Stimulated activated CD4-positive, alpha-beta T cell treated with anti-CD3 and anti-CD28 coated beads, Interleukin-12 subunit alpha, Interleukin-12 subunit beta, amount 100 ng/mL, for 24 hours (primary cell): ENCODE results near the gene SOCS7.

Experiments
- DNase-seq, 2 experiments: peaks; one replicate each; pipeline ENCODE4 v3.0.0-alpha.2; 2020; ENCODE audit warnings: low read depth in 2 of 2

The SOCS7 gene

GRCh38 chr17:38440614-38441397 is 89.2 kb downstream of the SOCS7 start:
- no peak for DNase-seq

GRCh38 chr17:38441429-38442061 is 89.9 kb downstream of the SOCS7 start:
- DNase-seq, result no peak

- DNase-seq, result no peak
Observed at GRCh38 chr17:38442548-38442947, 90.9 kb downstream of the SOCS7 start.

DNA sequence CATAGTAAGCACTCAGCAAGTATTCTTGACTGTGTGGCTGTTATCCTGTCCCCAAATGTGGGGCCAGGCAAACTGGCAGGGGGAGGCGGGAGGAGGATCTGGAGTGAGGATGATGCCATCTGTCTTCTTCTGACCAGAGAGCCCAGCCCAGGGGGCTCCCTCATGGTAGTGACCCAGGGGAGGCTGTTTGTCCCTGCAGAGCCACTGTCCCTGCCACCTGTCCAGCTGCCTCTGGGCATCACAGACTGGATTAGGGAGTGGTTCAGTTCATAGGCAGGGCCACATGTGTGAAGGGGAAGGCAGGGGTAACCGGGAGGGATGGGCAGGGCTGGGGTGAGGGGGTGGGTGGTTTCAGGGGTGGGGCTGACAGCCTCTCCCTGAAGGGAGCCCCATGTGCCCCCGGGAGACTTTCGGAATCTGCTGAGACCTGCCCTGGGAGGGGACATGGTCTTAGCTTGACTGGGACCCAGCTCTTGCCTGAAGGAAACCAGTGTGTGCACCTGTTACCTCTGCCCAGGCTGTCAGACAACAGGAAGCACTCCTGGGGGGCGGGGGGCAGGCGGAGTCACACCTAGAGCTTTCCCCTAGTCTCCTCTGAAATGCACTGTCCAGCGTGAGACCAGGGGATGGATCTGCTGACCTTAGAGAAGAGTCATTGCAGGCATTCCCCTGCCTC is 91.8 kb downstream of the SOCS7 start:
- DNase-seq, result no peak

- DNase-seq, result peak; percentile 23 to 52
Observed at GRCh38 chr17:38444151-38444550, 92.5 kb downstream of the SOCS7 start.

DNA sequence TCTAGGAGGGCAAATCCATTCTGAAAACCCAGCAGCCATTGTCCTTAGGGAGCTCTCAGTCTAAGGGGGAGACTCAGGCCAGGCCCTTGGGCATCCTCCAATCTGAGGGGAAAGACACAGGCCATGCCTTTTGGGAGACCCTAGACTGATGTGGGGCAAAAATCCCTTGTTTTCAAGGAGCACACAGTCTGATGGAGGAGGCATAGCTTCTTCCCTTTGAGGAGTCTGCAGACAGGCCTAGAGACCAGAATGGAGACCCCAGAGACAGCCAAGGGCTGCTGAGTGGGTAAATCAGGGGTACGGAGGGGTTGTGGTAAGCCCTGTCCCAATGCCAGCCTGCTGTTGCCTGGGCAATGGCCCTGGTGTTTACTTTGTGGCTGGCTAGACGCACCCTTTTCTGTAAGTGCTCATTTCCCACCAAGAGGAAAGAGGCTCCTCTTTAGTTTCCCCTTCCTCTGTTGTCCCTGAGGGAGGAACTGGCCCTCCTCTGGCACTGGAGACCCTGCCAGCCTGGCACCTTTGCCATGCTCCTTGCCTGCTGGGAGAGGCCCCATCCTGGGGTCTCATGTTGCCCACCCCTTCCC is 96.0 kb downstream of the SOCS7 start:
- DNase-seq, result no peak

DNA sequence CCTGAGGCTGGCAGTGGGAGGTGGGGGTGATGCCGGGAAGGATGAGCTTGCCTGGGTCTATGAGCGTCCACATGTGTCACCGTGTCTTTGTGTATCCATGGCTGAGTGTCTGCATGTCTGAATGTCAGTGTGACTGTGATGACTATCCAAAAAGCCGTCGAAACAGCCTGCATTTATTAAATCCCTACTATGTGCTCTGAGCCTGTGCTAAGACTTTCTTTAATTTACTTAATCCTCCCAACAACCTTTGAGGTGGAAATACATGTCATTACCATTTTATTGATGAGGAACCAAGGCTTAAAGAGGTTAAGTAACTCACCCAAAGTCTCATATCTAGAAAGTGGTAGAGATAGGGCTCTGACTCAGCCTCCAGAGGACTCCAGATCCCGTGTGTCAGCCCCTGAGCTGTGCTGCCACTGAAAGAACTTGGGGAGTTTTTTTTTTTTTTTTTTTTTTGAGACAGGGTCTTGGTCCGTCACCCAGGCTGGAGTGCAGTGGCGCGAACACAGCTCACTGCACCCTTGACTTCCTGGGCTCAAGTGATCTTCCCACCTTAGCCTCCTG is 96.6 kb downstream of the SOCS7 start:
- DNase-seq, result no peak

DNA sequence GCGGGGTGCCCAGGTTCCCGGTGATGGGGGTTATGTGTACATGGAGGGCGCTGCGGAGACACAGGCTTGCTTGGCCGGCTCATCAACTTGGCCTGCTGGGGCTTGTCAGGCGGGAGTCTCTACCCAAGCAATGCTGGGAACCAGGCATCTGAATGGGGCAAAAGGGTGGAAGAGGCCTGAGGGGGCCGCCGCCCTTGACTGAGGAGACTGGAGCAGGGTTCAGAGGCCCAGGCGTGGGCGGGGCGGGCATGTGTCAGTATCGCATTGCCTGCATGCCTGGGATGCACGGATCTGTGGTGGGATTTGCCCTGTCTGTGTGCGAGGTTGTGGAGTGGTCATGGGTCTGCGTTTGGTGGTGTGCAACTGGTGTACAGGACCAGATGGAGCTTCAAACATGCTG is 97.7 kb downstream of the SOCS7 start:
- DNase-seq, result no peak

- no peak for DNase-seq
Observed at GRCh38 chr17:38450557-38451029, 98.9 kb downstream of the SOCS7 start.

- no peak for DNase-seq
Observed at GRCh38 chr17:38451030-38451839, 99.6 kb downstream of the SOCS7 start.

- no peak for DNase-seq
Observed at GRCh38 chr17:38451840-38452529, 100.3 kb downstream of the SOCS7 start.

- DNase-seq, result no peak
Observed at GRCh38 chr17:38452719-38453118, 101.1 kb downstream of the SOCS7 start.

DNA sequence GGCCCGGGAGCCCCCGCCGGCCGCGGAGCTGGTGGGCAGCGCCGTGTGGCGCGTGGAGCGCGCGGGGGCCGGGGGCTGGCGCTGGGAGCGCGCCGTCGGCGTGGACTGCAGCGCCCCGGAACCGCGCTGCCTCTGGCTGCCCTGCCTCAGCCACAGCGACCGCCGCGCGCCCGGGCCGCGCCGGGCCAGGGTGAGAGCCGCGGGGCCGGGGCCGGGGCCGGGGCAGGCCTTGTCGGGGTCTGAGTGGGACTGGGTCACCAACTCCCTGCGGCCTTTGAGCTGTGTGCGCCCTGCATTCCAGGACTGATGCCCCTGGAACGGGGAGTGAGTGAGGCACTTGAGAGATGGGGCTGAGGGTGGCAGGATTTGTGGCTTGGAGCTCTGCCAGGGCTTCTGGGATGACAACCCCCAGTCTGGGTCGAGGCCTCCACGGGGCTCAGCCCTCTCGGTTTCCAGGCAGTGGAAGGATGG is 102.3 kb downstream of the SOCS7 start:
- DNase-seq, result no peak

- DNase-seq, result no peak
Observed at GRCh38 chr17:38454532-38454931, 102.9 kb downstream of the SOCS7 start.
